ENCODE data around the gene LTF.

LTF gene

DNA sequence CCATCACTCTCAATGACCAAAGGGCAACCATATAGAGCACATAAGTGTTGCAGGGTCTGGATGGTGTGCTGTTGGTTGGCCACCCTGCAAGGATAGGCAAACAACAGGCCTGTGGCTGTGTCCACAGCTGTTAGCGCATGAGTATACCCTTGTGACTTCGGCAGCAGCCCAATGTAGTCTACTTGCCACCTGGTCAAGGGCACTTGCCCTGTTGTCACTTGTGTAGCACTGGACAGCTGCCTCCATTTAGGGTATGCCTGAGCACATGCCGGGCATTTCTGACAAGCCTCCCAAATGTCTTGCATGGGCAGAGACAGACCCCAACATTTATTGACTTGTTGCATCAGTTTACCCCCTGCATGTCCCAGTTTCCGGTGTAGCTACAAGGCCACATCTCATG is 44.9 kb downstream of the LTF start:
- no peak overlapping the region for H3K4me3 ChIP-seq (ENCODE audit: low read depth, low read length)
- TF ChIP-seq, protein P1, sequence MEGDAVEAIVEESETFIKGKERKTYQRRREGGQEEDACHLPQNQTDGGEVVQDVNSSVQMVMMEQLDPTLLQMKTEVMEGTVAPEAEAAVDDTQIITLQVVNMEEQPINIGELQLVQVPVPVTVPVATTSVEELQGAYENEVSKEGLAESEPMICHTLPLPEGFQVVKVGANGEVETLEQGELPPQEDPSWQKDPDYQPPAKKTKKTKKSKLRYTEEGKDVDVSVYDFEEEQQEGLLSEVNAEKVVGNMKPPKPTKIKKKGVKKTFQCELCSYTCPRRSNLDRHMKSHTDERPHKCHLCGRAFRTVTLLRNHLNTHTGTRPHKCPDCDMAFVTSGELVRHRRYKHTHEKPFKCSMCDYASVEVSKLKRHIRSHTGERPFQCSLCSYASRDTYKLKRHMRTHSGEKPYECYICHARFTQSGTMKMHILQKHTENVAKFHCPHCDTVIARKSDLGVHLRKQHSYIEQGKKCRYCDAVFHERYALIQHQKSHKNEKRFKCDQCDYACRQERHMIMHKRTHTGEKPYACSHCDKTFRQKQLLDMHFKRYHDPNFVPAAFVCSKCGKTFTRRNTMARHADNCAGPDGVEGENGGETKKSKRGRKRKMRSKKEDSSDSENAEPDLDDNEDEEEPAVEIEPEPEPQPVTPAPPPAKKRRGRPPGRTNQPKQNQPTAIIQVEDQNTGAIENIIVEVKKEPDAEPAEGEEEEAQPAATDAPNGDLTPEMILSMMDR (IDR thresholded peaks at IDR 0.05; ENCODE audit: control insufficient read depth, extremely low read depth, insufficient read depth), result no peak
- DNase-seq (ENCODE audit: low read depth), result no peak

DNA sequence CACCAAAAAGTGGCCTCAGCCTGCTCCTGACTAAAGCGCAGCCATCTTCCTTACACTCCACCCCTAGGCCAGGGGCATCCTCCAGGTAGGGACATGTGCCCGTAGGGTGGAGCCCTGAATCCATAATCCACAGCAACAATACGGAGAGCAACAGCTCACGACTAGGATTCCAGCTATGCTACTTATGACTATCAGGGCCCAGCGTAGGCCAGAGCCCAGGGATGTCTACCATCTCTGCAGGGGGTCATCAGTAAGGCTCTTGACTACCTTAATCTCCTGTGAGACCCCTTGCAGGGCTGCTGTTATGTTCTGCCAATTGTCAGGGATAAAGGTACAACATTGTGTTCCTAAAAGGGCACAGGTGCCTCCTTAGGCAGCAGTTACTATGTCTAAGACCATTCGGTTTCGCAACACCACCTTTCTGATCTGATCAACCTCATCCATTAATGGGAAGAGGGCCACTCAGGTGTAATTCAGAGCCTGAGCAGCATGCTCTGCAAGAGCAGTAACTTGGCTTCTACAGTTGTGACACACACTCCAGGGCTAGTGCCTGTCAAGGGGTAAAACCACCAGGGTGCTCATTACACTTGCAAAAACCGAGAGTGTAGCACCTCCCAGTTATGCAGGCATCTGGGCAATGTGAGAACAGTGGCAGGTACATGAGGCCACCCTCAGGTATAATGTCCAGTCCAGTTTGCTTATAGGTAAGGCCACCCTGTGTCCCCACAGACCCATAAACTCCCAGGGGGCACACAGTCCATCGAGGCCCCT is 46.7 kb downstream of the LTF start:
- TF ChIP-seq, protein P1 (IDR thresholded peaks at IDR 0.05; ENCODE audit: control insufficient read depth, extremely low read depth, insufficient read depth), result no peak
- H3K4me3 ChIP-seq (ENCODE audit: low read depth, low read length), result no peak overlapping the region
- no peak for DNase-seq (ENCODE audit: low read depth)

DNA sequence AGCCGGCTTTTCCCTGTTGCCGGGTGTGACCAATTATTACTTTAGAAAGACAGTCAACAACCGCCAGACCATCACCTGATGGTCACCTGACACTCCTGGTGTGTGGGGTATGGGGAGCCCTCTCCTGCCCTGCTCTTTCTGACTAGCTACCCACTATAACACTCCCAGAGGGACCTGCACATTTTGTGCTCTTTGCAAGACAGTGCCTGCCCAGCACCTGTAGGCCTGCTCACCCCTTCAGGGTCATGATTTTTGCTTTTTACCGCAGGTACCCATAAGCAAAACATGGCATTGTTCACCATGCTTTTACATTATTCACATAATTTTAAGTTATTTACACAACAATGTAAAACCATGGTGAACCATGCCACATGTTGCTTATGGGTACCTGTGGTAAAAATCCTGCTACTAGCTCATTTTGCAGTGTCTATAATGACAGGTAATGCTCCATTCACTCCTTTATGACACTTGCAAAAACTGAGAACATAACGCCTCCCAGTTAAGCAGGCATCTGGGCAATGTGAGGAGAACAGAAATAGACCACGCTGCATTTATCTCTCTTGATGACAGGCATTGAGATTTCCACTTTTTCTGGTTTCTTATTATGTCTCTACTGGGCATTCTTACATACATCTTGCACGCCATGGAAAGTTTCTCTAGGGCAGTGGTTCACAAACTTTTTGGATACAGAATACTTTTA is 47.7 kb downstream of the LTF start:
- DNase-seq (ENCODE audit: low read depth), result no peak
- TF ChIP-seq, protein P1 (IDR thresholded peaks at IDR 0.05; ENCODE audit: control insufficient read depth, extremely low read depth, insufficient read depth), result no peak
- H3K4me3 ChIP-seq (ENCODE audit: low read depth, low read length), result no peak overlapping the region

DNA sequence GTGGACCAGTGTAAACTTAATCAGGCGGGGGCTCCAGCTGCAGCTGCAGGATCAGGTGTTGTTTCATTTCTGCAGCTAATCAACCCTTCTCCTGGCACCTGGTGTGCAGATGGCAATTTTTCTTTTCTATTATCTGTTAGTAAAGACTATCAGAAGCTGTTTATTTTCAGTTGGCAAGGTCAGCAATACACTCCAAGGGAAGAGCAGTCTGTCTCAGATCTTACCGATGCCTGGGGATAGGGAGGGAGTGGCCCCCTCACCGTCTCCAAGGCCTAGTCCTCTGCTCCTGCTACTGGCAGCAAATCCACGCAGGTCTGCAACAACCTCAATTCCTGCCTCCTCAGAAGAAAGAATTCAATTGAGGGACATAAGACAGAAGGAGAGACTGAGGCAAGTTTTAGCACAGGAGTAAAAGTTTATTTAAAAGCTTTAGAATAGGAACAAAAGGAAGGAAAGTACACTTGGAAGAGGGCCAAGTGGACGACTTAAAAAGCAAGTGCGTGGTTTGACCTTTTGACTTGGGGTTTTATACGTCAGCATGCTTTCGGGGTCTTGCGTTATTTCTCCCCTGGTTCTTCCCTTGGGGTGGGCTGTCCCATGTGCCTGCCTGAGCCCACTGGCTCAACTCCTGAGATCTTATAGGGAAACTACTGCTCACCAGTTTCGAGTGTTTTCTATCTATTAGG is 48.4 kb downstream of the LTF start:
- DNase-seq (ENCODE audit: low read depth), result no peak
- H3K4me3 ChIP-seq (ENCODE audit: low read depth, low read length), result no peak overlapping the region

DNA sequence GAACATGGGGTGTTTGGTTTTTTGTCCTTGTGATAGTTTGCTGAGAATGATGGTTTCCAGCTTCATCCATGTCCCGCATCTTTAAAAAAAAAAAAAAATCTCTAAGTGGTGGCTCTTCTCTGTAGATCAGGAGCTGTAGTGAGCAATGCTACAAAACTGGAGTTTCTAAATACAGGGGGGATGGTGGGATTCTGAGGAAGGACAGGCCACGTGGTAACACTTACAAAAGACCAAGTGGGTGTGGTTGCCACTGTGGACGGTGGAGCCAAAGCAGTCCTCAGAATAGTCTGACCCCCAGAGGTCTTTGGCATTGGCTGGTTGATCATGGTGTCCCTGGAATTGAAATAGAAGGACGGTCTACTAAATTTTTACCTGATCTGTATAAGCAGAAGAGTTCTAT is 50.0 kb downstream of the LTF start:
- DNase-seq (ENCODE audit: low read depth), result no peak
- TF ChIP-seq, protein P1 (IDR thresholded peaks at IDR 0.05; ENCODE audit: control insufficient read depth, extremely low read depth, insufficient read depth), result no peak

More for the DNA sequence above, 48.4 kb downstream of the LTF start:
- TF ChIP-seq, protein P1 (IDR thresholded peaks at IDR 0.05; ENCODE audit: control insufficient read depth, extremely low read depth, insufficient read depth), result no peak

DNA sequence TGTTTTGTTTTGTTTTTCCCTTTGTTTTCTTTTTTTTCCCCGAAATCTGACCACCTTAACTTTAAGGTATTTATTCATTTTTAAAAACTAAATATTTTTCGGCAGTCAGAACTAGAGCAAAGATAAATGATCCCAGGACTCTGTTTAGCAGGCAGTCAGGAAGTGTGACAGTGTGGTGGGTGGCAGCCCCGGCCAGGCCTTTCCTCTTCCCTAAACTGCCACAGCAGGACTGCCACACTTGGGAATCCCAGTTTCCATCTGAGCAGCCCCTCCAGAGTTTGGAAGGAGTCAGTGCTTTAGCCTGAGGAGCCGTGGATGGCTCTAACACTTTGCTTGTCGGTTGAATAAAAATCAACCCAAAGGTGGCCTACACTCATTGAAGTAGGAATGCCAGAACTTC is 50.8 kb downstream of the LTF start:
- DNase-seq (ENCODE audit: low read depth), result no peak
- H3K4me3 ChIP-seq (ENCODE audit: low read depth, low read length), result no peak overlapping the region
- TF ChIP-seq, protein P1 (IDR thresholded peaks at IDR 0.05; ENCODE audit: control insufficient read depth, extremely low read depth, insufficient read depth), result no peak

More for the DNA sequence above, 50.0 kb downstream of the LTF start:
- H3K4me3 ChIP-seq (ENCODE audit: low read depth, low read length), result no peak overlapping the region

Data from LNCaP clone FGC (cell line).